Body of pancreas (tissue), 4 donors: ENCODE results near the gene ADAM10.

Source experiments
- POLR2A ChIP-seq, 3 donors: fragments of 450-650 bp; IDR thresholded peaks; one replicate each; pipeline ENCODE4 v1.6.1; 2016; ENCODE audit warnings: antibody characterized with exemption in 3 of 3, mild to moderate bottlenecking in 2 of 3
- TF ChIP-seq, protein P1 (sequence below), 7 experiments: fragments of 450-650 bp in 4 of 7; fragments of 200-600 bp in 3 of 7; sonication (generic) in 3 of 7; IDR thresholded peaks; one replicate each; pipeline ENCODE4 v1.5.1; 2016 to 2019; ENCODE audit warnings: antibody characterized with exemption in 7 of 7

DNA sequence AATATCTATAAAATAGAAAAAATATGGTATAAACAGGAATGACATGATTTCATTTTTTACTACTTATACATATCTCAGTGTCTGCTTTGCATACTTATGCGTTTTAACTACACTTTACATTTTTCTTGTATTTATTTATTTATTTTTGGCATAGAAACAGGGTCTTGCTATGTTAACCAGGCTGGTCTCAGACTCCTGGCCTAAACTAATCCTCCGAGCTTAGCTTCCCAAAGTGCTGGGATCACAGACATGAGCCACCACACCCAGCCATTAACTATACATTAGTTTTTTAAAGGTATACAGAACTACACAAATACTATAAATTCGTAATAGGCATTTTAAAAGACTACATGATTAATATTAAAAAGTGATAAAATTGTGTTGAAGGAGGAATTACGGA is 9.1 kb downstream of the ADAM10 start:
- TF ChIP-seq, protein P1, sequence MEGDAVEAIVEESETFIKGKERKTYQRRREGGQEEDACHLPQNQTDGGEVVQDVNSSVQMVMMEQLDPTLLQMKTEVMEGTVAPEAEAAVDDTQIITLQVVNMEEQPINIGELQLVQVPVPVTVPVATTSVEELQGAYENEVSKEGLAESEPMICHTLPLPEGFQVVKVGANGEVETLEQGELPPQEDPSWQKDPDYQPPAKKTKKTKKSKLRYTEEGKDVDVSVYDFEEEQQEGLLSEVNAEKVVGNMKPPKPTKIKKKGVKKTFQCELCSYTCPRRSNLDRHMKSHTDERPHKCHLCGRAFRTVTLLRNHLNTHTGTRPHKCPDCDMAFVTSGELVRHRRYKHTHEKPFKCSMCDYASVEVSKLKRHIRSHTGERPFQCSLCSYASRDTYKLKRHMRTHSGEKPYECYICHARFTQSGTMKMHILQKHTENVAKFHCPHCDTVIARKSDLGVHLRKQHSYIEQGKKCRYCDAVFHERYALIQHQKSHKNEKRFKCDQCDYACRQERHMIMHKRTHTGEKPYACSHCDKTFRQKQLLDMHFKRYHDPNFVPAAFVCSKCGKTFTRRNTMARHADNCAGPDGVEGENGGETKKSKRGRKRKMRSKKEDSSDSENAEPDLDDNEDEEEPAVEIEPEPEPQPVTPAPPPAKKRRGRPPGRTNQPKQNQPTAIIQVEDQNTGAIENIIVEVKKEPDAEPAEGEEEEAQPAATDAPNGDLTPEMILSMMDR (IDR thresholded peaks at IDR 0.05), result no peak
- no peak for TF ChIP-seq POLR2A (IDR thresholded peaks at IDR 0.05)
